Measurements from ENCODE around the gene SLC6A8. TPM values are rescaled to one million over a fixed set of nuclear protein-coding genes. Genes with fewer than 3 reads are reported as not detected.
"Not testable (repeated sequence)": the region's sequence is repeated elsewhere in the genome, so short reads cannot be mapped to it uniquely, and the experiment has no call there.

The SLC6A8 gene
- total RNA-seq, 1 donor from 2014 or later, result 1.0 TPM

DNA sequence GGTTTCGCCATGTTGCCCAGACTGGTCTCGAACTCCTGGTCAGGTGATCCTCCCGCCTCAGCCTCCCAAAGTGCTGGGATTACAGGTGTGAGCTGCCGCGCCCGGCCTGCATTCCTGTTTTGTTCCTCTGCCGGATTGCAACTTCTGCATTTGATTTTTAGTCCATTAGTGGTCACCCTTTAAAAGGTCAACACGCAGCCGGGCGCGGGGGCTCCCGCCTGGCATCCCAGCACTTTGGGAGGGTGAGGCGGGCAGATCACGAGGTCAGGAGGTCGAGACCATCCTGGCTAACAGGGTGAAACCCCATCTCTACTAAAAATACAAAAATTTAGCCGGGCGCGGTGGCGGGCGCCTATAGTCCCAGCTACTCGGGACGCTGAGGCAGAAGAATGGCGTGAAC lies 42.4 kb downstream of the SLC6A8 start:
- intact Hi-C loops (cut with micrococcal nuclease), result not testable (repeated sequence)

DNA sequence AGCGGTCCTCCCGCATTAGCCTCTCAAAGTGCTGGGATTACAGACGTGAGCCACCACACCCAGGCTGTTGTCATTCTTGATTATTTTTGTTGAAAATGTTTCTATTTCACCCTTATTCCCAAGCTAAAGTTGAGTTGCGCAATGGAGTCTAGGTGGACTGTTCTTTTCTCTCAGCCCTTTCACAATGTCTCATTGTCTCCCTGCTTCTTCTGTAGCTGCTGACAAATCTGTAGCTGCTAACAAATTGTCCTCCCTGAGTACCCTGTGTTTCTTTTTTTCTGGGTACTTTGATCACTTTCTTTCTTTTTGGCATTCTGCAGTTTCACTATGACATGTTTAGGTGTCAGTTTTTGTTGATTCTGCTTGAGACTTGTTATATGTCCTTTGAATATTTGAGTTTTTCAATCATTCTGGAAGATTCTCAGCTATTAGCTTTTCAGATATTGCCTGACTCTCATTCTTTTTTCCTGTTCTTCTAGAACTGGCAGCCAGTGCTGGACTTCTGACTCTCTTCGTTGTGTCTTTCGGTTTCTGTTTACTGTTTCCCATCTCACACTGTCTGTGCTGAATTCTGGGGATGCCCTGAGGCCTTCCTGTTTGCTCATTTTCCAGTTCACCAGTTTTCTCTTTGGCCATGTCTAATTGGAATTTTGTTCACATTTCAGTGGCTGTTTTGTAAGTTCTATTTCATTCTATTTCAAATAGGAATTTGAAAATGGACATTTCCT lies 43.6 kb downstream of the SLC6A8 start:
- intact Hi-C loops (cut with micrococcal nuclease), result no loop called here

DNA sequence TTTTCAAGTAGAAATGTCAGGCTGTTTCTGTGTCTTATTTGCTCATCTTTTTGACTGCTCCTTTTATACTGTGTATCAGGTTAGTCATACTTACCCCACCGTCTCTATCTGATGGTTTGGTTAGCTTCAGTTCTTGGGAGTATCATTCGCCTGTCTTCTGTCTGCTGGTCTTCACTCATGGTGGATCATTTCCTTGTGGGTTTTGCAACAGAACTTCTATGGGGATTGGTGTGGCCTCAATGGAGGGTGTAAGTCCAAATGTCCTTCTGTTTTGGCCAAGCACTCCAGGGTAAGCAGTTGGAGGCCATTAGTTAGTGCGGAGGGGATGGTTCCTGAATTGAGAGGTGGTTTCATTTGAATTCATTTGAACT lies 44.1 kb downstream of the SLC6A8 start:
- intact Hi-C loops (cut with micrococcal nuclease), result no loop called here

DNA sequence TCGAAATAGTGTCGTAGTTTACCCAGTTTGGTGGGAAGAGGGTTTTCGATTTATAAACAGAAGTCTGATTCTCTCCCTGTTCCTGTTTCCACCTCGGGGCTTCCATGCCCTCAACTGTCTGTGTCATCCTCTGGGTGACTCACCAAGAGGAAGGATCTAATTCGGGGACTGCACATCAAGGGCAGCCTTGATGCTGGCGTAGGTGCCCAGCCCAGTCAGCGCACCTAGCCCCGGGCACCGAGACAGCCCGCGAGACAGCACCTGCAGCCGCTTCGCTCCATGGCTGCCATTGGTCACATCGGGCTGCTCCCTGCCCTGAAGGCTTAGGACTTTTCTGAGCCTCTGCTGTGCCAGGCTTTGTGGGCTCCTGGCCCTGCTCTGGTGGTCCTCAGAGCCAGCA lies 44.7 kb downstream of the SLC6A8 start:
- intact Hi-C loops (cut with micrococcal nuclease), result no loop called here

DNA sequence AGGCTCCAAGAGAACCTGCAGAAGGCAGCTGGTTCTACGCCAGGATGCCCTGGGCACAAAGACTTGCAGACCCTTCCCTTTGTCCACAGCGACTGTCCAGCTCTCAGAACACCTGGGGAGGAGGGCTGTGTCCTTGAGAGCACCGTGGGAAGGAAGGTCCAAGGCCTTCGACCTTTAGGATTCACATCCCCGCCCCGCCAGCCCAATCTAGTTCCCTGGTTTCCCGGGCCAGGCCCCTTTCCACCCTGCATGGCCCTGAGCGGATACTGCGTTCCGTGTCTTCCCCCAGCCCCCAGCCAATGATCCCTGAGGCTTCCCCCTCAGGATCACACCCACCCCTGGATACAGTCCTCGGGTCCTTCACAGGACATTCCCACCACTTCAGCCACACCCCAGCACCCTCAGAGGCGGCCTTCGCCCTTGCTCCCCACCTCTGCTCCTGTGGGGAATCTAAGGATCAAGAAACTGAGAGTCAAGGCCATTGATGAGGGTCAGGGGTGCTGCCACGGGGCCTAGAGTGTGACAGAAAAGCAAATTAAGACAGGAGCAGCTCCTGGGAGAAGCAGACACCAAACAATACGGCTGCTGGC lies 46.0 kb downstream of the SLC6A8 start:
- intact Hi-C loops (cut with micrococcal nuclease), result no loop called here

DNA sequence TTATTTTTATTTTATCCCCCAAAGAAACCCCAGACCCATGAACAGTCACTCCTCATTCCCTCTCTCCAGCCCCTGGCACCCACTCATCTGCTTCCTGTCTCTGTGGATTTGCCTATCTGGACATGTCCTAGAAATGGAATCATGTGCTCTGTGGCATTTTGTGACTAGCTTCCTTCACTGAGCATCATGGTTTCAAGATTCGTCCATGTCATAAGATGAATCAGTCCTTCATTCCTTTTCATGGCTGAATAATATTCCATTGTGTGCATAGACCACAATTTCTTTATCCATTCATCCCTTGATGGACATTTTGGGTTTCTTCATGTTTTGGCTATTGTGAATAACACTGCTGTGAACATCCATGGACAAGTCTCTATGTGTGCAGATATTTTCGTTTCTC lies 47.1 kb downstream of the SLC6A8 start:
- intact Hi-C loops (cut with micrococcal nuclease), result no loop called here

DNA sequence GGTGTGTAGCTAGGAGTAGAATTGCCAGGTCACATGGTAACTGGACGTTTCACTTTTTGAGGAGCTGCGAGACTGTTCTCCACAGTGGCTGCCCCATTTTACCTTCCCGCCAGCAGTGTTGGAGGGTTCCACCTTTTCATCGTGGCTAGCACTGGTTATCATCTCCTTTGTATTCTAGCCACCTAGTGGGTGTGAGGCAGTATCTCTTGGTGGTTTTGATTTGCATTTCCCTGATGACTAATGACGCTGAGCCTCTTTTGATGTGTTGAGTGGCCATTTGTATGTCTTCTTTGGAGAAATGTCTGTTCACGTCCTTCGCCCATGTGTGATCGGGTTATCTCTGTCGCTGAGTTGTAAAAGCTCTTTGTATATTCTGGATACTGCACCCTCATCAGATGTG lies 47.5 kb downstream of the SLC6A8 start:
- intact Hi-C loops (cut with micrococcal nuclease), result no loop called here

DNA sequence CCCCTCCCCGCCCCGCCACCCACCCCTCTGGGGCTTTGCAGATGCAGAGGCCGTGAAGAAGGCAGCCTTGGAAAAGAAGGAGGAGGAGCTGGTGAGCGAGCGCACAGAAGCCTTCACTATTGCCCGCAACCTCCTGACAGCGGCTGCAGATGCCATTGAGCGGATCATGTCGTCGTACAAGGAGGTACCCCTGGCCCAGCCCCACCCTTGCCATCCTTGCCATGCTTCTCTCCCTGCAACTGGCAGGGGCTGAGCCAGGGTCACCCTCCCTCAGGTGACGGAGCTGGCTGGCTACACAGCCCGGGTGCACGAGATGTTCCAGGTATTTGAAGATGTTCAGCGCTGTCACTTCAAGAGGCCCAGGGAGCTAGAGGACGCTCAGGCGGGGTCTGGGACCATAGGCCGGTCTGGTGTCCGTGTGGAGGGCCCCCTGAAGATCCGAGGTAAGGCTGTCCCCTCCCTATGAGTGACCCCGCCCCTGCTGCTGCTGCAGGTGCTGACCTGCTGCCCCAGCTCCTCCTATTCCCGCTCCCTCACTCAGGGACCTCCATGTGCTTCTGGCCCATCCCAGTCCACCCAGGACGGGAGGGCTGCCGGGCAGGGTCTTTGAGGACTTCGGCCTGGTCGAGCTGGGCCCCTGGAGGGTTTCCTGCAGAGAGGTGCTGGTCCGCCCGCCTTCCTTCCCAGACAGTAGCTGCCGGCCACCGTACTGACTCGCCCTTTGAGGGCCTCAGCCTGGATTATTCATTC lies 48.5 kb downstream of the SLC6A8 start:
- intact Hi-C loops (cut with micrococcal nuclease), result no loop called here

DNA sequence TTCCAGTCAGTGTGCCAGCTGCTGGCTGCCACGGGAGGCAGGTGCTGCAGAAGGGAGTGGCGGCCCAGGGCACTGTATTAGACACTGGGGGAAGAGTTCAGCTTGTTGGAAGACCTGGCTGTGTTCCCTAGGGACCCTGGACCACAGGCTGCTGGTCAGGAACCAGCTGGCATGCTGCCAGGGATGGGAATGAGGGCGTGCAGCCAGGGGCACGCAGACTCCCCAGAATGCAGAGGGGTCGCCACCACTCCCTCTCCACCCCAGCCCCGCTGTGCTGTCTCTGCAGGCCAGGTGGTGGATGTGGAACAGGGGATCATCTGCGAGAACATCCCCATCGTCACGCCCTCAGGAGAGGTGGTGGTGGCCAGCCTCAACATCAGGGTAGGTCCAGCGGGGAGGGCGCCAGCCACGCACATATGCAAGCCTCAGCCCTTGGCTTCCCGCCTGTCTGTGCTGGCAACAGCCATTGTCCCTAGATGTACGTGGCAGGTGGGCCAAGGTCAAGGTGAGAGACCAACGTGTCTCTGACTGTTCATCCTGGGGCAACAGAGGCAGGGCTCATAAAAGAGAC lies 49.2 kb downstream of the SLC6A8 start:
- intact Hi-C loops (cut with micrococcal nuclease), result no loop called here

DNA sequence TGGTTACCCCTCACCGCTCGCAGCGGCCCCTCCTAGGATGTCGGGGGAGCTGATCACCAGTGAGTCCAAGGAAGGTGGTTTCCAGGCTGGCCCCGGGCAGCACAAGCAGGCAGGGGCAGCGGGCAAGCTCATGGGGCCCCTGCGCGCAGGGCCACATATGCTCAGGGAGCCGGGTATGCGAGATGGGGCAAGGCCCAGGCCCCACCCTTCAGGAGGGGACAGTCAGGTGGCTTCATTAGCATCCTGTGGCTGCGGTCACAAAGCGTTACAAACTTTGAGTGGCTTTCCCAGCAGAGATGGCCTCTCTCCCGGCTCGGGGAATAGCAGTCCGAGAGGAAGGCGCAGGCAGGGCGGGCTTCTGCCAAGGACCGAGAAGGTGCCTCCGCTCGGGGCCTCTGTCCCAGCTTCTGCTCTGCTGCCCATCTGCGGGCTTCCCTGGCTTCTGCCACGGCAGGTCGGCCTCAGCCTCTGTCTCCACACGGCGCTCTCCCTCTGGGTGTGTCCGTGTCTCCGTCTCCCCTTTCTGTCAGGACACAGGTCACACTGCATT lies 50.4 kb downstream of the SLC6A8 start:
- intact Hi-C loops (cut with micrococcal nuclease), result no loop called here

DNA sequence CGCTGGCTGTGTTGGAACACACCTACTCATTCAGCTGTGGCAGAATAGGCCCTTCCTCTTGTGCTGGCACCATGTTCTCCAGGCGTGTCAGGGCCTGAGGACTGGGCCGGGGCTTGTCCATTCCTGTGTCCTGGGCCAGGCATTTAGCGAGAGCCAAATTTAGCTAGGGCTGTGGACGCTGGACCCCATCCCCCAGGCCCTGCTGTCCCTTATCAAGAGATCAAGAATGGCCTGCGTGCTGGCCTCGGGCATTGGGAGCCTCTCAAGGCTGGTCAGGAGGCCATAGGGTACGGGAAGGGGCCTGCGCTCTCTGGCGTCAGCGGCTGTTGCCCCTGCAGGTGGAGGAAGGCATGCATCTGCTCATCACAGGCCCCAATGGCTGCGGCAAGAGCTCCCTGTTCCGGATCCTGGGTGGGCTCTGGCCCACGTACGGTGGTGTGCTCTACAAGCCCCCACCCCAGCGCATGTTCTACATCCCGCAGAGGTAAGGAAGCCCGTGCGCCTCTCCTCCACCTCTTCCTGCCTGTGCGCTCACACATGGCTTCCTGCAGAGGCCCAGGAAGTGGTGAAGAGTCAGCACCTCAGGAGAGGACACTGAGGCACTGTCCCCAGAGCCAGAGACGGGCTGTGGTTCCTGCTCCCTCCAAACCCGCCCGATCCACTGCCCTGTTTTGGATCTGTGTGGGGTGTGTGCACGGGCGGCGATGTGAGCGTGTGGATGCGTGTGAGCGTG lies 52.2 kb downstream of the SLC6A8 start:
- intact Hi-C loops (cut with micrococcal nuclease), result no loop called here

DNA sequence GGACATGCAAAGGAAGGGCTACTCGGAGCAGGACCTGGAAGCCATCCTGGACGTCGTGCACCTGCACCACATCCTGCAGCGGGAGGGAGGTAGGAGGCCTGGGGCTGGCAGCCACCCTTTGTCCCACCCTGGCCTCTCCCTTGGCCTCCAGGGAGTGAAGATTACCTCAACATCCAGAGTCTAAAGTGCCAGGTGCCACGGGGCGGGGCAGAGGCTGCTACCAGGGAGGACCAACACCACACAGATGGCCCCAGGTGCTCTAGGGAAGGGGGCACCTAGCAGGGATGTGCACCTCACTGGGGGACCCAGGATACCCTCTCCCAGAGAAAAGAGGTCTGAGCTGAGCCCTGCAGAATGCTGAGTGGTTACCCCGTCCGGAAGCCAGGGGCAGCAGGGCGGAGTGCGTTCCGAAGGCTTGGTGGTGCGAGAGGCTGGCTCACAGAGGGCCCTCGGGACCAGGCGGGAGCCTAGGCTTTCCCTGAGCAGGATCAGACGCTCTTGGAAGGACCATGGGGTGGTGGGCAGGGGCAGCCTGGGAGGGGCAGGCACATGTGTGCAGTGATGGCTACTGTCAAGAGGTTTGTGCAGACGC lies 53.0 kb downstream of the SLC6A8 start:
- intact Hi-C loops (cut with micrococcal nuclease), result no loop called here

DNA sequence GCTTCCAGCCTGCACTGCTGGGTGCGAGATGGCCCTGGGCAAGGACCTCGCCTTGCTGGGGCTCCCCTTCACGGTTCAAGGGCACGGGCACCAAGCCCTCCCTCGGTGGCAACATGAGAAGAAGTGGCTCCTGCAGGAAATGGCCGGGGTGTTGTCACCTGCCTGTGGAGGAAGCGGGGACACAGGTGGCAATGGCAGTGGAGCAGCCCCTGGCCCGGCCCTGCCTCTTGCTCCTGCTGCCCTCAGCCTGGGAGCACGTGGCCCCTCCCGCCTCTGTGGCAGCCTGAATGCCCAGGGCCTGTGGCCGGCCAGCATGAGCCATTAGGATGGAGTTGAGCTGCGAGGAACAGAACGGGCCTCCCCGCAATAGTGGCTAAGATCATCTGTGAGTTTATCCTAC lies 53.7 kb downstream of the SLC6A8 start:
- intact Hi-C loops (cut with micrococcal nuclease), result no loop called here

DNA sequence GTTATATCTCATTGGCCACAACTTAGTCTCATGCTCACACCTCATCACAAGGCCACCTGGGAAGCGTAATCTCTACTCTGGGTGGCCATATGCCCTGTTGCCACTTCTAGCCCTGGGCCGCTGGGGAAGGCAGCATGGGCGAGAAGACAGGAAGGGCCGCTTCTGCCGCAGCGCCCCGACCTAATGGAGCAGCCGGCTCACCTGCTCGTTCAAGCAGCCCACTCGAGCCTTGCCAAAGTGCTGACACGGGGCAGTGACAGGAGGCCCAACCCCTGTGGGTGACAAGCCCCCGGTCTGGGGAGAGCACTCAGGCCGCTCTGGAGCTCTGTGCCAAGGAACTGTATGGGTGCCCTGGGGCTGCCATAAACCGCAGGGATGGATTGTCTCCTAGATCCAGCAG lies 54.4 kb downstream of the SLC6A8 start:
- intact Hi-C loops (cut with micrococcal nuclease), result not testable (repeated sequence)

DNA sequence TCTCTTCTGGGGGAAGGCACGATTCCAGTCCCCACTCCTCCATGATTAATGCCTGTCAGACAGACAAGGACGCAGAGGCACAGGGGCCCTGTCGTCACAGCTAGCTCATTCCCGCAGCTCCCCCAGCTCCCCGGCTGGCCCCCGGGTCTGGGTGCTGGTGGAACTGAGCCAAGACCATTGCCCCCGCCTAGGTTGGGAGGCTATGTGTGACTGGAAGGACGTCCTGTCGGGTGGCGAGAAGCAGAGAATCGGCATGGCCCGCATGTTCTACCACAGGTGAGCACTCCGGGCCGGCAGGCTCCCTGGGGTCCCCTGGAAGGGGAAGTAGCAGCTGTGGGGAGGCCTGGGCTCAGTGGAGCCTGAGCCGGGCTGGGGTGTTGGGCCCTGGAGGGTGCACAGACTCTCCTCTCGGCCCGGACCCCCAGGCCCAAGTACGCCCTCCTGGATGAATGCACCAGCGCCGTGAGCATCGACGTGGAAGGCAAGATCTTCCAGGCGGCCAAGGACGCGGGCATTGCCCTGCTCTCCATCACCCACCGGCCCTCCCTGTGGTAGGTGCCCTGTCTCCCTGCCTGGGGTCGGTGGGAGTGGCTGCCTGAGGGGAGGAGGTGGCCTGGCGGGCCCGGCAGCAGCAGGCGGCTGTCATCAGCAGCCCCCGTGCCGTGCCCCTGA lies 55.2 kb downstream of the SLC6A8 start:
- intact Hi-C loops (cut with micrococcal nuclease), result not testable (repeated sequence)

DNA sequence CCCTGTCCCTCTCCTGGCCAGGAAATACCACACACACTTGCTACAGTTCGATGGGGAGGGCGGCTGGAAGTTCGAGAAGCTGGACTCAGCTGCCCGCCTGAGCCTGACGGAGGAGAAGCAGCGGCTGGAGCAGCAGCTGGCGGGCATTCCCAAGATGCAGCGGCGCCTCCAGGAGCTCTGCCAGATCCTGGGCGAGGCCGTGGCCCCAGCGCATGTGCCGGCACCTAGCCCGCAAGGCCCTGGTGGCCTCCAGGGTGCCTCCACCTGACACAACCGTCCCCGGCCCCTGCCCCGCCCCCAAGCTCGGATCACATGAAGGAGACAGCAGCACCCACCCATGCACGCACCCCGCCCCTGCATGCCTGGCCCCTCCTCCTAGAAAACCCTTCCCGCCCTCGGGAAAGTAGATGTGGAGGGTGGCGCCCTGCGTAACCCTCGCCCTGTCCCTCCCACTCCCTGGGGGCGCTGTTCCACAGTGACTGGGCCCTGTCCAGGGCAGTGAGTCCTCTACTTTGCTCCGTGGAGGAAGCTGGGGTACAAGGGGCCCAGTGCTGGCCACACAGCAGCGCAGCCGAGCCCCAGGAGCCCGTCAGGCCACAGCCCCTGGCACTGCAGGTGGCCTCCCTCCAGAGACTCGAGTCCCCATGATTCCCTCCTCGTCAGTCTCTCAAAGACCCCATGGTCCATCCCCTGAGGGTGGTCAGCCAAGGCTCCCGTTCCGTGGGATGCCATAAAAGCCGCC lies 55.9 kb downstream of the SLC6A8 start:
- intact Hi-C loops (cut with micrococcal nuclease), result not testable (repeated sequence)

DNA sequence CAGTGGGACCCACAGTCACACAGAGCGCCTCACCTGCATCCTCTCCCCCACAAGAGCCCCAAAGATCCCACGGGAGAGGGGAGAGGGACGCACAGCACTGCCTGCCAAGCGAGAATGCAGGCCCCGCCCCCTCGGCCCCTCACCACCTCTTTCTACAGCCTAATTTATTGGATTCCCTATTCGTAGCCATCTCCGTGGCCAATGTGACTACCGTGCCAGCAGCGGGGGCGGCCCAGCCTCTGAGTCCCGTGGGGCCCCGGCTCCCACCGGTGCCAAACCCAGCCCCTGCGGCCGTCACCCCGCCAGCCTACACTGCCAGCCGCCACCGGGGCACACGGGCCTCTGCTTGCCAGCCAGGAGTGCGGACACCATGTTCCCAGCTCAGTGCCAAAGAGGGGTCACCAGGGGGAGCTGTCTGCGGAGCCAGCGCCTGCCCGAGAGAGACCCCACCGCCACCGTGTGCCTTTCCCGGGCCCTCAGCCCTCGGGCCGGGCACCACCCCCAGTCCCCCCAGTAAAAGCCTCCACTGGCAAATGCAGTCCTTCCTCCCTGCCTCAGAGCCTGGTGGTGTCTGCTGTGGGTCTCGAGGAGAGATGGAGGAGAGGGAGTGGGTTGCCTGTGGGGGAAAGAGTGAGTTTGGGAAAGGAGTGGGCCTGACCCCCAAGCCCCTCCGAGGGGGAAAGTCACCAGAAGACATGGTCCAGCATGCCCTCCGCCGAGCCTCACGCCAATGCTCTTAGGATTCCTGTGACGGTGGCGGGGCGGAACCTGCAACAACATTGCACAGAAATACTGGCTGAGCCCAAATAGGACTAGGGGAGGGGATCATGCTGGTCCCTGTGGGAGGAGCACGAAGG lies 56.7 kb downstream of the SLC6A8 start:
- intact Hi-C loops (cut with micrococcal nuclease), result no loop called here

DNA sequence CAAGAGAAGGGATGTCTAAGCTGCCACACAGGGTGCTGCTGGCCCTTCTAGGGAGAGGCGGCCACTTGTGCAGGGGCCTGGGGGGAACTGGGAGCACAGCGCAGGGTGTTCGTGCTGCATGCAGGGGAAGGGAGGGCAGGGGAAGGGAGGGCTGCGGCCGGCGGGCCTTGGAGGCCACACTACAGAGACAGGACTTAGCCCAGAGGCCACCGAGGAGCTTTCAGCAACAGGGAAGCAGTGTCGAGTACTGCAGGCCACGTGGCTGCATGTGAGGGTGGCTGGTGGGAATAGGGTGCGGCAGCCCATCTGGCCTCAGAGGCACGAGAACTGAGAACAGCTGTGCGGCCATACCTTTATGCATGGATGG lies 57.3 kb downstream of the SLC6A8 start:
- intact Hi-C loops (cut with micrococcal nuclease), result not testable (repeated sequence)

Data from T-helper 2 cell treated with Interferon-gamma antibody and Interleukin-4, amounts not matched to agents 100 ng/mL and 5 ng/mL, for 36 hours (primary cell).